GM06990 (cell line): Measurements from ENCODE around the gene HSD17B10.
A peak's percentile ranks its signal among the peaks of the same experiment; 100 is the strongest.
"Not testable (repeated sequence)": the region's sequence is repeated elsewhere in the genome, so short reads cannot be mapped to it uniquely, and the experiment has no call there.

Experiments
- DNase-seq: peaks from one replicate; pipeline ENCODE4 v3.0.0-alpha.2; 2011; ENCODE audit not compliant: insufficient read length; ENCODE audit errors: extremely low read depth
- H3K27me3 ChIP-seq: replicated peaks from 2 replicates; pipeline ENCODE4 v1.6.0; 2011; ENCODE audit warnings: low read length; ENCODE audit not compliant: control insufficient read depth, insufficient read depth
- H3K36me3 ChIP-seq: 2 replicates; pipeline ENCODE4 v1.5.1; 2011; ENCODE audit warnings: low read length; ENCODE audit not compliant: control insufficient read depth, insufficient read depth
- H3K4me3 ChIP-seq: replicated peaks from 2 replicates; pipeline ENCODE4 v1.5.1; 2011; ENCODE audit warnings: low read depth, mild to moderate bottlenecking, control low read depth, low read length
- CTCF ChIP-seq: IDR thresholded peaks from 2 replicates; pipeline ENCODE4 v1.5.1; 2011; ENCODE audit warnings: low read length, control low read depth, mild to moderate bottlenecking, inconsistent platforms; ENCODE audit not compliant: insufficient read depth, poor library complexity, severe bottlenecking

Gene HSD17B10

GRCh38 chrX:53422086-53422860, 11.9 kb downstream of the HSD17B10 start, which contains the start of gene SMC1A:
TSS of gene SMC1A (minus strand) at chrX:53422654. CDS start at chrX:53422600, 54 bp downstream.
- Histone ChIP-seq H3K27me3 (no peaks in the 10 kb centered on the region), H3K4me3 (peak within 1 kb of the TSS; percentile 90), H3K36me3 (no peaks in the 10 kb centered on the region)
- no peak for TF ChIP-seq CTCF
- DNase-seq: peak; percentile 97

GRCh38 chrX:53421772-53422085, 12.4 kb downstream of the HSD17B10 start:
- Histone ChIP-seq H3K27me3 (no peaks in the 10 kb centered on the region), H3K4me3 (peak overlapping the region; percentile 90), H3K36me3 (no peaks in the 10 kb centered on the region)
- no peak for TF ChIP-seq CTCF
- DNase-seq: no peak

- no peak for TF ChIP-seq CTCF
- H3K36me3 ChIP-seq: no peaks in the 10 kb centered on the region
- peak overlapping the region; percentile 90 for H3K4me3 ChIP-seq
- no peak for DNase-seq
- H3K27me3 ChIP-seq: no peaks in the 10 kb centered on the region
Measured at GRCh38 chrX:53421125-53421524, 13.0 kb downstream of the HSD17B10 start.

- not testable (repeated sequence) for H3K36me3 ChIP-seq, H3K4me3 ChIP-seq, DNase-seq, H3K27me3 ChIP-seq
Measured at GRCh38 chrX:53420351-53420750, 13.8 kb downstream of the HSD17B10 start.

DNA sequence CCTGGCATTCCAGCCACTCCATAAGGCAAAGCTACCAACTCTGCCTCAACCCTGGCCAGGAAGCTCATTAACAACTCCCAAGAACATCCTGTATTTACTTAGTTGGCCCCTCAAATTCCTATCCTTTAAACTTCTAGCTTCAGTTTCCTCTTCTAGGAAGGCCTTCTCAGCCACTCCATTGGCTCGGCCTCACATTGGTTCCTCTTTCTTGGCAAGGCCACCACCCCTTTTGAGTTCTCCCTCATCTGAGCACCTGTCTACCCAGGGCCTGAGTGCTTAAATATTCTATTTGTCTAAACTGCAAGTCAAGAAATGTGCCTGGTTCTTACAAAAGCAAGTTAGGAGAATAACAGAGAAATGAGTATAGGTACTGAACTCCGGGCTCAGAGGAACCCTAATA, 21.7 kb downstream of the HSD17B10 start:
- DNase-seq: no peak
- no peak for TF ChIP-seq CTCF
- no peaks in the 10 kb centered on the region for H3K27me3 ChIP-seq
- H3K4me3 ChIP-seq: no peak overlapping the region
- H3K36me3 ChIP-seq: peaks cover 35% of the 10 kb centered on the region

GRCh38 chrX:53403535-53403934, 30.6 kb downstream of the HSD17B10 start:
- TF ChIP-seq CTCF: no peak
- H3K27me3 ChIP-seq: no peaks in the 10 kb centered on the region

More at GRCh38 chrX:53403535-53403934, 30.6 kb downstream of the HSD17B10 start:
- peaks cover 27% of the 10 kb centered on the region for H3K36me3 ChIP-seq
- DNase-seq: no peak
- H3K4me3 ChIP-seq: no peak overlapping the region
